Karpas-422 (cell line): Measurements from ENCODE around the gene FOXF1. TPM values are rescaled to one million over a fixed set of nuclear protein-coding genes. Genes with fewer than 3 reads are reported as not detected.

Experiments used
- DNase-seq: peaks from one replicate; pipeline ENCODE4 v3.0.0-alpha.2; 2015
- H2AFZ ChIP-seq: fragments of 200-600 bp; sonication (generic); 2 replicates; pipeline ENCODE4 v1.6.1; 2014; ENCODE audit warnings: antibody characterized with exemption, low read length, mixed read lengths
- H3K27ac ChIP-seq: fragments of 200-600 bp; sonication (generic); 2 replicates; pipeline ENCODE4 v1.5.1; 2014; ENCODE audit warnings: mild to moderate bottlenecking, low read length, moderate library complexity
- H3K27me3 ChIP-seq: fragments of 200-600 bp; sonication (generic); 2 replicates; pipeline ENCODE4 v1.6.1; 2014; ENCODE audit warnings: low read length, mixed read lengths
- H3K36me3 ChIP-seq: fragments of 200-600 bp; sonication (generic); 2 replicates; pipeline ENCODE4 v1.6.1; 2014; ENCODE audit warnings: low read length, mixed read lengths; ENCODE audit not compliant: insufficient read depth
- H3K4me1 ChIP-seq: fragments of 200-600 bp; sonication (generic); 2 replicates; pipeline ENCODE4 v1.6.1; 2014; ENCODE audit warnings: mild to moderate bottlenecking, low read length, mixed read lengths
- H3K4me2 ChIP-seq: fragments of 200-600 bp; sonication (generic); 2 replicates; pipeline ENCODE4 v1.6.1; 2014; ENCODE audit warnings: low read length, low read depth, mild to moderate bottlenecking; ENCODE audit not compliant: poor library complexity, severe bottlenecking
- H3K4me3 ChIP-seq: fragments of 200-600 bp; sonication (generic); 2 replicates; pipeline ENCODE4 v1.5.1; 2014; ENCODE audit warnings: mild to moderate bottlenecking, antibody characterized with exemption, low read length, mixed read lengths
- H3K79me2 ChIP-seq: fragments of 200-600 bp; sonication (generic); 2 replicates; pipeline ENCODE4 v1.6.1; 2014; ENCODE audit warnings: mild to moderate bottlenecking, low read length, mixed read lengths
- H3K9ac ChIP-seq: fragments of 200-600 bp; sonication (generic); 2 replicates; pipeline ENCODE4 v1.6.0; 2014; ENCODE audit warnings: low read length
- H3K9me2 ChIP-seq: fragments of 200-600 bp; sonication (generic), shearing (Covaris generic); replicated peaks from 2 replicates; pipeline ENCODE4 v1.6.0; 2014; ENCODE audit warnings: mild to moderate bottlenecking, low read length, moderate library complexity; ENCODE audit not compliant: insufficient read depth
- H3K9me3 ChIP-seq: fragments of 300-700, 200-600 bp; sonication (generic); 2 replicates; pipeline ENCODE4 v1.6.1; 2014; ENCODE audit warnings: low read length, mixed read lengths
- H4K20me1 ChIP-seq: fragments of 200-600 bp; sonication (generic); 2 replicates; pipeline ENCODE4 v1.6.1; 2014; ENCODE audit warnings: mild to moderate bottlenecking, antibody characterized with exemption, low read length, low read depth; ENCODE audit not compliant: insufficient read depth
- total RNA-seq: library from RNA; depleted of rRNA; stranded (reverse); fragments of >200 nt; shearing (Covaris generic); gene quantifications from 2 replicates; pipeline ENCODE4 v1.2.3, GENCODE V29; 2014; ENCODE audit warnings: low replicate concordance

Gene FOXF1
- total RNA-seq, 1 experiment from 2014 or later: not detected

GRCh38 chr16:86494565-86495356 lies 15.6 kb upstream of the FOXF1 start:
- Histone ChIP-seq H3K4me3 (no peak overlapping the region), H3K27me3 (no peaks in the 10 kb centered on the region), H3K79me2 (no peaks in the 10 kb centered on the region), H3K9me2 (no peaks in the 10 kb centered on the region), H3K27ac (no peak overlapping the region), H3K9ac (no peak overlapping the region), H2AFZ (no peak overlapping the region), H3K36me3 (no peaks in the 10 kb centered on the region), H4K20me1 (no peaks in the 10 kb centered on the region), H3K9me3 (no peaks in the 10 kb centered on the region), H3K4me1 (no peaks in the 10 kb centered on the region), H3K4me2 (no peak overlapping the region)
- DNase-seq: no peak

GRCh38 chr16:86495357-86495701 lies 15.0 kb upstream of the FOXF1 start:
- no peak for DNase-seq
- Histone ChIP-seq H2AFZ (no peak overlapping the region), H3K9me3 (no peaks in the 10 kb centered on the region), H3K36me3 (no peaks in the 10 kb centered on the region), H3K9me2 (no peaks in the 10 kb centered on the region), H3K27ac (no peak overlapping the region), H3K9ac (no peak overlapping the region), H3K4me3 (no peak overlapping the region), H4K20me1 (no peaks in the 10 kb centered on the region), H3K27me3 (no peaks in the 10 kb centered on the region), H3K79me2 (no peaks in the 10 kb centered on the region), H3K4me1 (no peaks in the 10 kb centered on the region), H3K4me2 (no peak overlapping the region)

GRCh38 chr16:86495756-86496261 lies 14.5 kb upstream of the FOXF1 start:
- H3K9me3 ChIP-seq: no peaks in the 10 kb centered on the region
- no peaks in the 10 kb centered on the region for H3K4me1 ChIP-seq
- no peak for DNase-seq
- no peaks in the 10 kb centered on the region for H3K79me2 ChIP-seq
- no peaks in the 10 kb centered on the region for H3K9me2 ChIP-seq
- H2AFZ ChIP-seq: no peak overlapping the region
- no peak overlapping the region for H3K9ac ChIP-seq
- no peaks in the 10 kb centered on the region for H3K27me3 ChIP-seq
- H3K4me2 ChIP-seq: no peak overlapping the region
- no peaks in the 10 kb centered on the region for H3K36me3 ChIP-seq
- H3K4me3 ChIP-seq: no peak overlapping the region
- no peaks in the 10 kb centered on the region for H4K20me1 ChIP-seq
- no peak overlapping the region for H3K27ac ChIP-seq

- H3K4me1 ChIP-seq: no peaks in the 10 kb centered on the region
- H3K9me3 ChIP-seq: no peaks in the 10 kb centered on the region
- no peak overlapping the region for H2AFZ ChIP-seq
- H3K9me2 ChIP-seq: no peaks in the 10 kb centered on the region
- no peaks in the 10 kb centered on the region for H3K79me2 ChIP-seq
- H3K27me3 ChIP-seq: no peaks in the 10 kb centered on the region
- H4K20me1 ChIP-seq: no peaks in the 10 kb centered on the region
- DNase-seq: no peak
- no peak overlapping the region for H3K9ac ChIP-seq
- no peak overlapping the region for H3K27ac ChIP-seq
- H3K36me3 ChIP-seq: no peaks in the 10 kb centered on the region
- H3K4me3 ChIP-seq: no peak overlapping the region
- no peak overlapping the region for H3K4me2 ChIP-seq
These were observed 13.9 kb upstream of the FOXF1 start for GRCh38 chr16:86496262-86496928.

GRCh38 chr16:86496929-86497461 lies 13.3 kb upstream of the FOXF1 start:
- H3K9me3 ChIP-seq: no peaks in the 10 kb centered on the region
- H3K9me2 ChIP-seq: no peaks in the 10 kb centered on the region
- H3K9ac ChIP-seq: no peak overlapping the region
- DNase-seq: no peak
- no peaks in the 10 kb centered on the region for H3K36me3 ChIP-seq
- no peaks in the 10 kb centered on the region for H3K79me2 ChIP-seq
- no peaks in the 10 kb centered on the region for H3K27me3 ChIP-seq
- no peaks in the 10 kb centered on the region for H4K20me1 ChIP-seq
- no peak overlapping the region for H3K27ac ChIP-seq
- H2AFZ ChIP-seq: no peak overlapping the region
- no peaks in the 10 kb centered on the region for H3K4me1 ChIP-seq
- H3K4me3 ChIP-seq: no peak overlapping the region
- no peak overlapping the region for H3K4me2 ChIP-seq

- no peaks in the 10 kb centered on the region for H3K9me2 ChIP-seq
- H3K27me3 ChIP-seq: no peaks in the 10 kb centered on the region
- H4K20me1 ChIP-seq: no peaks in the 10 kb centered on the region
- H3K36me3 ChIP-seq: no peaks in the 10 kb centered on the region
- DNase-seq: no peak
- no peaks in the 10 kb centered on the region for H3K9me3 ChIP-seq
- no peak overlapping the region for H3K4me3 ChIP-seq
- no peak overlapping the region for H2AFZ ChIP-seq
- H3K79me2 ChIP-seq: no peaks in the 10 kb centered on the region
- no peak overlapping the region for H3K27ac ChIP-seq
- H3K4me2 ChIP-seq: no peak overlapping the region
- H3K9ac ChIP-seq: no peak overlapping the region
- H3K4me1 ChIP-seq: no peaks in the 10 kb centered on the region
These were observed 12.7 kb upstream of the FOXF1 start for GRCh38 chr16:86497551-86498021.

GRCh38 chr16:86498155-86498670 lies 12.1 kb upstream of the FOXF1 start:
- Histone ChIP-seq H3K4me1 (no peaks in the 10 kb centered on the region), H4K20me1 (no peaks in the 10 kb centered on the region), H3K36me3 (no peaks in the 10 kb centered on the region), H3K9ac (no peak overlapping the region), H3K9me3 (no peaks in the 10 kb centered on the region), H3K9me2 (no peaks in the 10 kb centered on the region), H2AFZ (no peak overlapping the region), H3K4me2 (no peak overlapping the region), H3K4me3 (no peak overlapping the region), H3K27ac (no peak overlapping the region), H3K27me3 (no peaks in the 10 kb centered on the region), H3K79me2 (no peaks in the 10 kb centered on the region)
- DNase-seq: no peak
